DOHH2 (cell line): ENCODE data around the gene CHST3.

Experiments
- H3F3A ChIP-seq: fragments of 200-600 bp; sonication (generic), shearing (Covaris generic); 2 replicates; pipeline ENCODE4 v1.6.0; 2016; ENCODE audit warnings: antibody characterized with exemption, mild to moderate bottlenecking; ENCODE audit not compliant: control insufficient read depth, insufficient read depth
- H3K27ac ChIP-seq: fragments of 200-600 bp; sonication (generic); 2 replicates; pipeline ENCODE4 v1.5.1; 2014; ENCODE audit warnings: low read depth, mild to moderate bottlenecking, low read length, moderate library complexity
- H3K27me3 ChIP-seq: fragments of 200-600 bp; sonication (generic); 2 replicates; pipeline ENCODE4 v1.6.1; 2014; ENCODE audit warnings: mild to moderate bottlenecking, low read length, mixed read lengths; ENCODE audit not compliant: control insufficient read depth
- H3K36me3 ChIP-seq: fragments of 200-600 bp; sonication (generic); 2 replicates; pipeline ENCODE4 v1.6.1; 2014; ENCODE audit warnings: mild to moderate bottlenecking, low read length, moderate library complexity, mixed read lengths; ENCODE audit not compliant: control insufficient read depth
- H3K4me1 ChIP-seq: fragments of 200-600 bp; sonication (generic); 2 replicates; pipeline ENCODE4 v1.6.1; 2014; ENCODE audit warnings: mild to moderate bottlenecking, low read length, mixed read lengths; ENCODE audit not compliant: control insufficient read depth
- H3K4me2 ChIP-seq: fragments of 200-600 bp; sonication (generic); 2 replicates; pipeline ENCODE4 v1.6.0; 2014; ENCODE audit warnings: mild to moderate bottlenecking, low read length, moderate library complexity
- H3K4me3 ChIP-seq: fragments of 200-600 bp; sonication (generic); 2 replicates; pipeline ENCODE4 v1.5.1; 2014; ENCODE audit warnings: mild to moderate bottlenecking, low read length, mixed read lengths
- H3K79me2 ChIP-seq: fragments of 200-600 bp; sonication (generic); 2 replicates; pipeline ENCODE4 v1.6.1; 2014; ENCODE audit warnings: mild to moderate bottlenecking, low read length, mixed read lengths; ENCODE audit not compliant: control insufficient read depth
- H3K9me2 ChIP-seq: fragments of 200-600 bp; sonication (generic); replicated peaks from 2 replicates; pipeline ENCODE4 v1.6.1; 2014; ENCODE audit warnings: mild to moderate bottlenecking, low read length, mixed read lengths; ENCODE audit not compliant: control insufficient read depth
- H3K9me3 ChIP-seq: fragments of 200-600 bp; sonication (generic); 2 replicates; pipeline ENCODE4 v1.6.1; 2014; ENCODE audit warnings: antibody characterized with exemption, low read length, mixed read lengths; ENCODE audit not compliant: control insufficient read depth, insufficient read depth
- H4K20me1 ChIP-seq: fragments of 200-600 bp; sonication (generic); 2 replicates; pipeline ENCODE4 v1.6.0; 2014; ENCODE audit warnings: low read depth, mild to moderate bottlenecking, antibody characterized with exemption, low read length, moderate library complexity; ENCODE audit not compliant: control insufficient read depth, insufficient read depth
- EZH2phosphoT487 ChIP-seq: fragments of 200-600 bp; sonication (generic); IDR thresholded peaks from 2 replicates; pipeline ENCODE4 v1.6.1; 2017; ENCODE audit warnings: borderline replicate concordance, mild to moderate bottlenecking, antibody characterized with exemption, low read length, moderate library complexity, mixed read lengths
- TF ChIP-seq, protein P1 (sequence below): fragments of 200-600 bp; sonication (generic); IDR thresholded peaks from one replicate; pipeline ENCODE4 v1.5.1; 2014; ENCODE audit warnings: antibody characterized with exemption, mild to moderate bottlenecking, low read depth, low read length; ENCODE audit not compliant: poor library complexity, severe bottlenecking

Gene CHST3

GRCh38 chr10:72061491-72061890 is 97.3 kb downstream of the CHST3 start:
- H3K9me2 ChIP-seq: no peaks in the 10 kb centered on the region
- H3K4me3 ChIP-seq: no peak overlapping the region
- TF ChIP-seq, protein P1, sequence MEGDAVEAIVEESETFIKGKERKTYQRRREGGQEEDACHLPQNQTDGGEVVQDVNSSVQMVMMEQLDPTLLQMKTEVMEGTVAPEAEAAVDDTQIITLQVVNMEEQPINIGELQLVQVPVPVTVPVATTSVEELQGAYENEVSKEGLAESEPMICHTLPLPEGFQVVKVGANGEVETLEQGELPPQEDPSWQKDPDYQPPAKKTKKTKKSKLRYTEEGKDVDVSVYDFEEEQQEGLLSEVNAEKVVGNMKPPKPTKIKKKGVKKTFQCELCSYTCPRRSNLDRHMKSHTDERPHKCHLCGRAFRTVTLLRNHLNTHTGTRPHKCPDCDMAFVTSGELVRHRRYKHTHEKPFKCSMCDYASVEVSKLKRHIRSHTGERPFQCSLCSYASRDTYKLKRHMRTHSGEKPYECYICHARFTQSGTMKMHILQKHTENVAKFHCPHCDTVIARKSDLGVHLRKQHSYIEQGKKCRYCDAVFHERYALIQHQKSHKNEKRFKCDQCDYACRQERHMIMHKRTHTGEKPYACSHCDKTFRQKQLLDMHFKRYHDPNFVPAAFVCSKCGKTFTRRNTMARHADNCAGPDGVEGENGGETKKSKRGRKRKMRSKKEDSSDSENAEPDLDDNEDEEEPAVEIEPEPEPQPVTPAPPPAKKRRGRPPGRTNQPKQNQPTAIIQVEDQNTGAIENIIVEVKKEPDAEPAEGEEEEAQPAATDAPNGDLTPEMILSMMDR: peak; percentile 69
- TF ChIP-seq EZH2phosphoT487: no peak
- no peaks in the 10 kb centered on the region for H3K36me3 ChIP-seq
- H3K27me3 ChIP-seq: peaks cover 20% of the 10 kb centered on the region
- H3K27ac ChIP-seq: no peak overlapping the region
- H3K4me1 ChIP-seq: no peaks in the 10 kb centered on the region
- H4K20me1 ChIP-seq: no peaks in the 10 kb centered on the region; the same call in 1 of the 2 replicates
- H3F3A ChIP-seq: no peaks in the 10 kb centered on the region
- H3K79me2 ChIP-seq: no peaks in the 10 kb centered on the region
- H3K4me2 ChIP-seq: no peak overlapping the region
- H3K9me3 ChIP-seq: no peaks in the 10 kb centered on the region

DNA sequence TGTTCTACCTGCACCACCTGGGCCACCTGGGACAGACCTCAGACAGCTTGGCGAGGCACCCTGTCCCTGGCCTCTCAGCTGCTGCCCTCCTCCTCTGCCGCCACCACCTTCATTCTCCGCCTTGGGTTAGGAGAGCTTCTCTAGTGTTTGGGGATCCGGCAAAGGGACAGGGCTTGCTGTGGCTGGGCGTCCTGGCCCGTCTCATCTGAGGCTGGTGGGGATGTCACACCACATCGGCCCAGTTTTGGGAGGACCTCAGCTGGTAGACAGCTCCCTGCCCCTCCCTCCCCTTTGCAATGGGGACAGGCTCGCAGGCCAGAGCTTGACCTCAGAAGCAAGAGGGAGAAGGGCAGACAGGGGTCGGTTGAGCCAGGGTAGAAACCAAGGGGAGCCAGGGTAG is 97.7 kb downstream of the CHST3 start:
- no peak for TF ChIP-seq EZH2phosphoT487
- TF ChIP-seq, protein P1: no peak
- Histone ChIP-seq H4K20me1 (no peaks in the 10 kb centered on the region; the same call in 1 of the 2 replicates), H3F3A (no peaks in the 10 kb centered on the region), H3K4me2 (no peak overlapping the region), H3K4me3 (no peak overlapping the region), H3K27me3 (peaks cover 20% of the 10 kb centered on the region), H3K4me1 (no peaks in the 10 kb centered on the region), H3K27ac (no peak overlapping the region), H3K36me3 (no peaks in the 10 kb centered on the region), H3K9me3 (no peaks in the 10 kb centered on the region), H3K9me2 (no peaks in the 10 kb centered on the region), H3K79me2 (no peaks in the 10 kb centered on the region)

DNA sequence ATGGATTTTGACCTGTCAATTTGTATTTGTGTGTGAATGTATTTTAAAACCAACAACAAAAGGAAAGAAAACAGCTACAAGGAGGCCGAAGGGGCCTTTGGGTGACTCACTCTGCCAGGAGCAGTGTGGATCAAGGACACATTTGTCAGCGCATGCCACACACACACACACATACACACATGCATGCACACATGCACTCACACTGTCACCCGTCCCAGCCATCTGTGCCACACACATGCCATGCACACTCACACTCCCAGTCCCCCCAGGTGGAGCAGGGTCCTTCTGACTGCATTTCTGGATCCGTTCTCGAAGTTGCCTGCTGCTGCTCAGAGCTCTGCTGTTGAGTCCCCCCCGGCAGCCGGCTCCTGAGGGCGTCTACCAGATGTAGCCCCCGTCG is 98.2 kb downstream of the CHST3 start:
- Histone ChIP-seq H3K4me2 (no peak overlapping the region), H3K36me3 (no peaks in the 10 kb centered on the region), H3K27me3 (peaks cover 20% of the 10 kb centered on the region), H3K27ac (no peak overlapping the region), H3K9me3 (no peaks in the 10 kb centered on the region), H4K20me1 (no peaks in the 10 kb centered on the region; the same call in 1 of the 2 replicates), H3K9me2 (no peaks in the 10 kb centered on the region), H3K4me3 (no peak overlapping the region), H3K79me2 (no peaks in the 10 kb centered on the region), H3F3A (no peaks in the 10 kb centered on the region), H3K4me1 (no peaks in the 10 kb centered on the region)
- TF ChIP-seq, protein P1: no peak
